ENCODE data around the gene QSER1.

DNA sequence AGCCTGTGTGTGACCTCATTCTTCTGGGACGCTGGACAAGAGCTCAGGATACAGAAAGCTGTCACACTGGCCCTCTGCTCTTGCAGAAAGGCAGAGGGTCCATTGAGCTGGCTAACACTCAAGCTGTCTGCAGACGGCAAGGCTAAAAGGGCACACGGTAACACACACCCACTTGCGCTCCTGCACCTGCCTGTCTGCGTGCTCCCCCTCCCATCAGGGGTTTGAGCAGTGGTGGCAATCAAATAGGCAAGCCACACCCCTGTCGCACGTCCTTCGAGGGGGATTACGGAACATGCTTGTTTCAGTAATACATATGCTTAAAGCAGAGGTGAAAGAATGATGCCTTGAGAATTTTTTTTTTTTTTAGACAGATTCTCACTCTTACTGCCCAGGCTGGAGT, 7.1 kb upstream of the QSER1 start:
- TF ChIP-seq, protein P1, sequence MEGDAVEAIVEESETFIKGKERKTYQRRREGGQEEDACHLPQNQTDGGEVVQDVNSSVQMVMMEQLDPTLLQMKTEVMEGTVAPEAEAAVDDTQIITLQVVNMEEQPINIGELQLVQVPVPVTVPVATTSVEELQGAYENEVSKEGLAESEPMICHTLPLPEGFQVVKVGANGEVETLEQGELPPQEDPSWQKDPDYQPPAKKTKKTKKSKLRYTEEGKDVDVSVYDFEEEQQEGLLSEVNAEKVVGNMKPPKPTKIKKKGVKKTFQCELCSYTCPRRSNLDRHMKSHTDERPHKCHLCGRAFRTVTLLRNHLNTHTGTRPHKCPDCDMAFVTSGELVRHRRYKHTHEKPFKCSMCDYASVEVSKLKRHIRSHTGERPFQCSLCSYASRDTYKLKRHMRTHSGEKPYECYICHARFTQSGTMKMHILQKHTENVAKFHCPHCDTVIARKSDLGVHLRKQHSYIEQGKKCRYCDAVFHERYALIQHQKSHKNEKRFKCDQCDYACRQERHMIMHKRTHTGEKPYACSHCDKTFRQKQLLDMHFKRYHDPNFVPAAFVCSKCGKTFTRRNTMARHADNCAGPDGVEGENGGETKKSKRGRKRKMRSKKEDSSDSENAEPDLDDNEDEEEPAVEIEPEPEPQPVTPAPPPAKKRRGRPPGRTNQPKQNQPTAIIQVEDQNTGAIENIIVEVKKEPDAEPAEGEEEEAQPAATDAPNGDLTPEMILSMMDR (IDR thresholded peaks at IDR 0.05) = no peak
- no peak for TF ChIP-seq POLR2A (IDR thresholded peaks at IDR 0.05)

Measured in heart left ventricle (tissue), 13 donors.